Measurements from ENCODE around the gene DAB2.

Gene DAB2

DNA sequence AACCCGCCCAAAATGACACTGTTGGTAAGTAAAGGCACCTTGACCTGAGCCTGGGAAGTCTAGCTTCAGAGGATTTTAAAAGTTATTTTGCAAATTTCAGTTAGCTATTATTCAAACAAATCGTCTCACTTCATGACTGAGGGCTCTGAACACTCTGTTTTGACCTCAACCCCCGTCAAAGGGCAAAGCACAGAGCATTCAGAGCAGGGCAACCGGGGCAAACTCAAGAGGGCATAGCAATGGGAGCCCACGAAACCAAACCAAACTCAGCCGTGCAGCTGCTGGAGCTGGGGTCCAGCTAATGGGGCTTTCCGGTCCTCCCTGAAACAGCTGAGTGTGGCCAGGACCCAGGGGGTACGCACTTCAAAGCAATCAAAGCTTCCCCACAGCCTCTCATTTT lies 62.1 kb downstream of the DAB2 start:
- DNase-seq (ENCODE audit: low read depth) = no peak
- TF ChIP-seq, protein P1, sequence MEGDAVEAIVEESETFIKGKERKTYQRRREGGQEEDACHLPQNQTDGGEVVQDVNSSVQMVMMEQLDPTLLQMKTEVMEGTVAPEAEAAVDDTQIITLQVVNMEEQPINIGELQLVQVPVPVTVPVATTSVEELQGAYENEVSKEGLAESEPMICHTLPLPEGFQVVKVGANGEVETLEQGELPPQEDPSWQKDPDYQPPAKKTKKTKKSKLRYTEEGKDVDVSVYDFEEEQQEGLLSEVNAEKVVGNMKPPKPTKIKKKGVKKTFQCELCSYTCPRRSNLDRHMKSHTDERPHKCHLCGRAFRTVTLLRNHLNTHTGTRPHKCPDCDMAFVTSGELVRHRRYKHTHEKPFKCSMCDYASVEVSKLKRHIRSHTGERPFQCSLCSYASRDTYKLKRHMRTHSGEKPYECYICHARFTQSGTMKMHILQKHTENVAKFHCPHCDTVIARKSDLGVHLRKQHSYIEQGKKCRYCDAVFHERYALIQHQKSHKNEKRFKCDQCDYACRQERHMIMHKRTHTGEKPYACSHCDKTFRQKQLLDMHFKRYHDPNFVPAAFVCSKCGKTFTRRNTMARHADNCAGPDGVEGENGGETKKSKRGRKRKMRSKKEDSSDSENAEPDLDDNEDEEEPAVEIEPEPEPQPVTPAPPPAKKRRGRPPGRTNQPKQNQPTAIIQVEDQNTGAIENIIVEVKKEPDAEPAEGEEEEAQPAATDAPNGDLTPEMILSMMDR (conservative IDR thresholded peaks at IDR 0.05; ENCODE audit: low read length) = no peak
- no peak overlapping the region for H3K4me3 ChIP-seq (ENCODE audit: low read length)

DNA sequence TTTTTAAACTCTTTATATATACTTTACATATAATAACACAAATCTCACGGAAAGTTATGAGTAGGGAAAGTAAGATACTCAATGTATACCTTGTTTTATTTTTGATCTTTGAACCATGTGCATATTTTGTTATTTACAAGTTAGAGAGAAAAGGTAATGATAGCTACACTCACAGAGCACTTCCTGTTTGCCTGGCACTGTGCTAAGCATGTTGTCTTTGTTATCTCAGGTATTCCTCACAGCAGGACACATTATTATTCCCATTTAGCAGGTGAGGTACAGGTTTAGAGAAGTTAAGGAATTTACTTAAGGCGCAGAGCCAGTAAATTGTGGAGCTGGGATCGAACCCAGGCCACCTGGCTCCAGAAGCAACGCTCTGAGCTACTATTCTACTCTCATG lies 63.5 kb downstream of the DAB2 start:
- TF ChIP-seq, protein P1 (conservative IDR thresholded peaks at IDR 0.05; ENCODE audit: low read length) = no peak
- no peak overlapping the region for H3K4me3 ChIP-seq (ENCODE audit: low read length)
- DNase-seq (ENCODE audit: low read depth) = no peak

DNA sequence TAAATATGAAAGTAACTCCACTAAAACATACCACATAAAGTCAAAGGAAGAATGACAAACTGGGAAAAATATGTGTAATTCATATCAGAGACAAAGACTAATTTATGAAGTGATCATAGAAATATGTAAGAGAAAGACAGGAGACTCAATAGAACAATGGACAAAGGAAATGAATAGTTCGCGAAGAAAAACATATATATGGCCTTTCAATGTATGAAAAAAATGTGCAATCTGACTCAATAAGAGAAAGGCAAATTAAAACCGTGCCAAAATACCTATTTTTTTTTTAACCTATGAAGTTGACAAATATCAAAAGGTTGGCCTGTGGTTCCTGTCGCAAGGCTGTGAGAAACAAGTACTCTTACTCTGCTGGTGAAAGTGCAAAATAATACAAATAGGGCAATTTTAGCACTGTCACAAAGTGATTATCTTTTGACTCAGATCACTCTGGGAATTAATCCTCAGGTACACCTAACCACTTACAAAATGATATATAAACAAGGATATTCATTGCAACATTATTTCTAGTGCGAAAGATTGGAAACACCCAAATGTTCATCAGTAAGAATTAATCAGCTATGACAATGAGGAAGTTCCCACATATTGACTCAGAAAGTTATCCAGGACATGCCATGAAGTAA lies 64.2 kb downstream of the DAB2 start:
- TF ChIP-seq, protein P1 (conservative IDR thresholded peaks at IDR 0.05; ENCODE audit: low read length) = no peak

DNA sequence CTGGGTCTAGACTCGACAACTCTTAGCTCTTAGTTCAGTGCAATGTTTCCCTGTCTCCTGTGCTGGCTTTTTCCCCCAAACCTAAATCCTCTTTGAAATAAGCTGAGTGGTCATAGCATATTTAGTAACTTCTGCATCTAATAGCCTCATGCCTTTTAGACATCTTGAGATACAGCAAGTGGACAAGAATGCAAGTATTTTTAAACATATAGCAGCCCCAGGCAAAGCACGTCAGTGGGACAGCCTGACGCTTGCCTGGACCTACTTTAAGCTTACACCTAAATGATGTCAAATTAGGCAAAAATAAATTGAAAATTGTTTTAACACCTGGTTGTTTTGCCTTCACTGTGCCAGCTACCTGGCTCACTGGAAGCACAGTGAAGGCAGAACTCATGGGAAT lies 68.5 kb downstream of the DAB2 start:
- TF ChIP-seq, protein P1 (conservative IDR thresholded peaks at IDR 0.05; ENCODE audit: low read length) = no peak
- no peak overlapping the region for H3K4me3 ChIP-seq (ENCODE audit: low read length)
- no peak for DNase-seq (ENCODE audit: low read depth)

More for the DNA sequence above, 64.2 kb downstream of the DAB2 start:
- DNase-seq (ENCODE audit: low read depth) = no peak
- no peak overlapping the region for H3K4me3 ChIP-seq (ENCODE audit: low read length)

DNA sequence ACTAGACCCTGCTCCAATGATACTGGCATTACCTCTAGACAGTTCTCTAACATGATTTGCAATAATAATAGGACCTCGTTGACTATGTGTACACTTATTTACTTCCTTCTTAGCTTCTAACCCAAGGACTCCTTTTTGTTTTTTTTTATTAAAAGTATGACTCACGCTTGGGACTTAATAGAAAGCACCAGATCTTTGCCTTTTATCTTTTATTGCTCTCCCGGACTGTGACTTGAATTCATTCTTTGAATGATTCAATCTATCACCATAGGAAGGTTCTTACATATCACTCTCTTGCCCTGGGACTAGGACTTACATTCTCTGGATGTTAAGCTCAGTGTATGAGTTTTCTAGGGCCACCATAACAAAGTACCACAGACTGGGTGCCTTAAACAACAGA lies 69.5 kb downstream of the DAB2 start:
- TF ChIP-seq, protein P1 (conservative IDR thresholded peaks at IDR 0.05; ENCODE audit: low read length) = no peak
- DNase-seq (ENCODE audit: low read depth) = no peak
- H3K4me3 ChIP-seq (ENCODE audit: low read length) = no peak overlapping the region

DNA sequence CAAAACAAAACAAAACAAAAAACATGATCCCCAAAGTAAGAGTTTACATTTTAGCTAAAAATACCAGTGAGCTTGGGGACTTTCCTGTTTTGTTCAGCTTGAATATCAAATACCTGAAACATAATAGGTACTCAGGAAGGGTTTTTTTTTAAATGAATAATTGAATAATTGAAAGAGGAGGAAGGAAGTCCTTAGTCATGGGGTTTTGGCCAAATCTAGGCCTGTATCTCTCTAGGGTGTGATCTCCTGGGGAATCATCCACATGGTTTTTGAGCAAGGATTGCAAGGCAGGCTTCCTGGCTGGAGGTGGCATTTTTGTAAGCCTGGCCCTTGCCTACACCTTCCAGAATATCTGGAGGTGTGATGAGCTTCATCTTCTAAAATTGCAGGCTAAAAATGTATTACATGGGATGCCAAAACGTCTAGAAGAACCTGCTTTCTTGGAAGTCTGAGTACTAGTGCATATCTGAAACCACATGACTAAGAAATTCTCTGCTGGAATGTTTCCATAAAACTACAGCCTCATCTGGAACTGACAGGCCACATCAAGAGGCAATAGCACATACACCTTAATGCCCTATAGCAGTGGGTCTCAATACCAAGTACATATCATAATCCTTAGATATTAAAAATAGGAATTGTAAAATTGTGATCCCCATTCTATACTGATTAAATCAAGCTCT lies 70.9 kb downstream of the DAB2 start:
- TF ChIP-seq, protein P1 (conservative IDR thresholded peaks at IDR 0.05; ENCODE audit: low read length) = no peak
- no peak overlapping the region for H3K4me3 ChIP-seq (ENCODE audit: low read length)
- no peak for DNase-seq (ENCODE audit: low read depth)

DNA sequence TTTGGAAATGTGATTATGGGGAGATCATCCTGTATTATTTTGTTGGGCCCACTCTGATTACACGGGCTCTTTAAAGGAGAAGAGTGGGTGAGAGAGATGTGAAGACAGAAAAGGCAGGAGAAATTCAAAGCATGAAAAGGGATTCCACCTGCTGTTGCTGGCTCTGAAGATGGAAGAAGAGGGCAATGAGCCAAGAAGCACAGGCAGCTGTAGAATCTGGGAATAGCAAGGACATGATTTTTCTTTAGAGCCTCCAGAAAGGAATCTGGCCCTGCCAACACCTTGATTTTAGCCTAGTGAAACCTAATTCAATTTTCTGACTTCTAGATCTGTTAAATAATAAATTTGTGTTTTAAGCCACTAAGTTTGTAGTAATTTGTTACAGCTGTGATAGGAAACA lies 71.8 kb downstream of the DAB2 start:
- TF ChIP-seq, protein P1 (conservative IDR thresholded peaks at IDR 0.05; ENCODE audit: low read length) = no peak
- no peak overlapping the region for H3K4me3 ChIP-seq (ENCODE audit: low read length)
- no peak for DNase-seq (ENCODE audit: low read depth)
